Measurements from ENCODE around the gene CEP70.
"Not testable (repeated sequence)": the region's sequence is repeated elsewhere in the genome, so short reads cannot be mapped to it uniquely, and the experiment has no call there.

CEP70 gene

DNA sequence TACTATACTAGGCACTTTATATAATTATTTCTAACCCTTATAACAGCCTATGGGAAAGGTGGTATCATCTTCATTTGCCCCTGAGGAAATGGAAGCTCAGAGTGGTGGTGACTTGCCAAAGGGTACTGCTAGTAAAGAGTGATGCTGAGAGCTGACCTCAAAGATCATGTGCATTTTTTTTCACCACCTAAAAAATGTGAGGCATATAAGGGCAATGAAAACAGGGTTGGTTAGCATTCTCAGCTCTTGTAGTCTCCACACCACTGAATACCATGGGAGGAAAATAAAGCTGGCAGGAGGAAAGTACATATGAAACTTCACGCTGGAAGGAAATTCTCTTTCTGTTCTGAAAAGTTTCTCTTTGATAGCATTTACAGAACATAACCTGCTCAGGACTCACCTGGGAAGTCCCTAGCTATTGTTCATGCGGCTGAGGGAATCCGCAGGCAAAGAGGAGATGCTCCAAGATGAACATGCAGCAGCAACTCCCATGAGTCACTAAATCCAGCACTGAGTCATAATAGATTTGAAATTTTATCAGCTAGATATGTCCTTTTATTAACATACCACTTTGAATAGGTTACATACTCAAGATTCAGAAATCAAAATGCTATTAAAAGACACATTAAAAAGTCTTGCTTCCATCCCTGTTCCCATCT is 31.8 kb upstream of the CEP70 start:
- in situ Hi-C loops (cut with MboI; ENCODE audit: low pct_unique_long_range_greater_than_20kb, low sequenced_read_pairs, unreplicated experiment), result no loop called here
- TF ChIP-seq, protein P1, sequence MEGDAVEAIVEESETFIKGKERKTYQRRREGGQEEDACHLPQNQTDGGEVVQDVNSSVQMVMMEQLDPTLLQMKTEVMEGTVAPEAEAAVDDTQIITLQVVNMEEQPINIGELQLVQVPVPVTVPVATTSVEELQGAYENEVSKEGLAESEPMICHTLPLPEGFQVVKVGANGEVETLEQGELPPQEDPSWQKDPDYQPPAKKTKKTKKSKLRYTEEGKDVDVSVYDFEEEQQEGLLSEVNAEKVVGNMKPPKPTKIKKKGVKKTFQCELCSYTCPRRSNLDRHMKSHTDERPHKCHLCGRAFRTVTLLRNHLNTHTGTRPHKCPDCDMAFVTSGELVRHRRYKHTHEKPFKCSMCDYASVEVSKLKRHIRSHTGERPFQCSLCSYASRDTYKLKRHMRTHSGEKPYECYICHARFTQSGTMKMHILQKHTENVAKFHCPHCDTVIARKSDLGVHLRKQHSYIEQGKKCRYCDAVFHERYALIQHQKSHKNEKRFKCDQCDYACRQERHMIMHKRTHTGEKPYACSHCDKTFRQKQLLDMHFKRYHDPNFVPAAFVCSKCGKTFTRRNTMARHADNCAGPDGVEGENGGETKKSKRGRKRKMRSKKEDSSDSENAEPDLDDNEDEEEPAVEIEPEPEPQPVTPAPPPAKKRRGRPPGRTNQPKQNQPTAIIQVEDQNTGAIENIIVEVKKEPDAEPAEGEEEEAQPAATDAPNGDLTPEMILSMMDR (IDR thresholded peaks at IDR 0.05; ENCODE audit: extremely low read depth, insufficient read depth, missing control alignments), result no peak
- DNase-seq (ENCODE audit: low spot score), result no peak

DNA sequence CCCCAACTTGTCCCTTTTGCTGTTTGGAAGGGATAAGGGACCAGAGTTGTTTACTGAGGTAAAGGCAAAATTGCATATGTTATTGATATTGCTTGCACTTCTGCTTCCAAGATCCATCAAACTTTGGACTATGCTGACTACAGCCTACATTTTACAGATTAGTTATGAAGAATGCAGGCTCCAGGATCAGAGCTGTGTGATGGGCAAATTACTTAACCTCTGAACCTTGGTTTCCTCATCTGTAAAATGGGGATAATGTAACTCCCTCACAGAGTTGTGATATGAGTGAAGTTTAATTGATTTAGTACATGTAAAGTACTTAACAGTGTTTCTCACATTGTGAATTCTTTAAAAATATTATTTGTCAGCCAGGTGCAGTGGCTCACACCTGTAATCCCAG is 30.5 kb upstream of the CEP70 start:
- in situ Hi-C loops (cut with MboI; ENCODE audit: low pct_unique_long_range_greater_than_20kb, low sequenced_read_pairs, unreplicated experiment), result no loop called here
- TF ChIP-seq, protein P1 (IDR thresholded peaks at IDR 0.05; ENCODE audit: extremely low read depth, insufficient read depth, missing control alignments), result no peak

DNA sequence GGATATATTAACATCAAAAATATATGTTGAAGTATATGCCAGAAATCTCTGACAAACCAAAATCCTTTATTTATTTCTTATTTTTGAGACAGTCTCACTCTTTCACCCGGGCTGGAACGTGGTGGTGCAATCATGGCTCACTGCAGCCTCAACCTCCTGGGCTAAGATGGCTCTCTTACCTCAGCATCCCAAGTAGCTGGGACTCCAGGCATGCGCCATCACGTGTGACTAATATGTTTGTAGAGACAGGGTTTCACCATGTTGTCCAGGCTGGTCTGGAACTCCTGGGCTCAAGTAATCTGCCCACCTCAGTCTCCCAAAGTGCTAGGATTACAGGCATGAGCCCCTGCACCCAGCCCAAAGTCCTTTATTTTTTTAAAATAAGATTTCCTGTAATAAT is 26.4 kb upstream of the CEP70 start:
- no peak for DNase-seq (ENCODE audit: low spot score)
- TF ChIP-seq, protein P1 (IDR thresholded peaks at IDR 0.05; ENCODE audit: extremely low read depth, insufficient read depth, missing control alignments), result no peak
- in situ Hi-C loops (cut with MboI; ENCODE audit: low pct_unique_long_range_greater_than_20kb, low sequenced_read_pairs, unreplicated experiment), result no loop called here

More for the DNA sequence above, 30.5 kb upstream of the CEP70 start:
- no peak for DNase-seq (ENCODE audit: low spot score)

DNA sequence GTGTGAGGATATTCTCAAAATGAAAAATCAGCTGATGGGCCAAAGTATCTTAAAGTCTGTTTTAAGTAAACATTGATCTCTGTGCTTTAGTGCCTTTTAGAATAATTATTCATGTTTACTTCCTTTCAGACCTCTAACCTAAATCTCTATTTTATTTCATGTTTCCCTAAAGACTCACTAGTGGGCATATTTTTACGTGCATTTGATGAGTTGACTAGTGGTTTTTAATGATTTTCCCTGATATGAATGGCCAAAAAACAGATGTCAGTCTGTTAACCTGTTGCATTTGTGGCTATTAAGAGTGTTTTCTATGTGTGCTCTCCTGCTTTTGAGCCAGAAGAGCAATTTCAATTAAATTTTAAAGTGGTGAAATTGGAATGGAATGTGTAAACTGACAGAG is 21.4 kb upstream of the CEP70 start:
- no peak for DNase-seq (ENCODE audit: low spot score)
- in situ Hi-C loops (cut with MboI; ENCODE audit: low pct_unique_long_range_greater_than_20kb, low sequenced_read_pairs, unreplicated experiment), result no loop called here
- TF ChIP-seq, protein P1 (IDR thresholded peaks at IDR 0.05; ENCODE audit: extremely low read depth, insufficient read depth, missing control alignments), result no peak

DNA sequence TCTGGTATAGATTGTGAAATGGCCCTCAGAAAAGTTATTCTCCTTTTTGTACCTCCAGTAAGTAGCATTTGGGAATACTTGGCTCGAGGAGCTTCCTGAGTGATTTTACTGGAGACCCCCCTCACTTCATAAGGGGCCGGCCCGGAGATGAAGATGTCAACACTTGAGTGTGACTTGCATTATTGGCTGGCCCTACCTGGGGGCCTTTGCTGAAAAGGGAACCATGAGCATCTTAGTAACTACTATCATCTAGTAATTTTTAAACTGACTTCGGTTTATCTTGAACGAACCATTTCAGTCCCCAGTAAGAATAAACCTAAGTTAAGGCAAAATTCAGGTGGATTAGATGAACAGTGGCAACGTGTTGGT is 15.8 kb upstream of the CEP70 start:
- in situ Hi-C loops (cut with MboI; ENCODE audit: low pct_unique_long_range_greater_than_20kb, low sequenced_read_pairs, unreplicated experiment), result no loop called here
- DNase-seq (ENCODE audit: low spot score), result no peak
- TF ChIP-seq, protein P1 (IDR thresholded peaks at IDR 0.05; ENCODE audit: extremely low read depth, insufficient read depth, missing control alignments), result no peak

DNA sequence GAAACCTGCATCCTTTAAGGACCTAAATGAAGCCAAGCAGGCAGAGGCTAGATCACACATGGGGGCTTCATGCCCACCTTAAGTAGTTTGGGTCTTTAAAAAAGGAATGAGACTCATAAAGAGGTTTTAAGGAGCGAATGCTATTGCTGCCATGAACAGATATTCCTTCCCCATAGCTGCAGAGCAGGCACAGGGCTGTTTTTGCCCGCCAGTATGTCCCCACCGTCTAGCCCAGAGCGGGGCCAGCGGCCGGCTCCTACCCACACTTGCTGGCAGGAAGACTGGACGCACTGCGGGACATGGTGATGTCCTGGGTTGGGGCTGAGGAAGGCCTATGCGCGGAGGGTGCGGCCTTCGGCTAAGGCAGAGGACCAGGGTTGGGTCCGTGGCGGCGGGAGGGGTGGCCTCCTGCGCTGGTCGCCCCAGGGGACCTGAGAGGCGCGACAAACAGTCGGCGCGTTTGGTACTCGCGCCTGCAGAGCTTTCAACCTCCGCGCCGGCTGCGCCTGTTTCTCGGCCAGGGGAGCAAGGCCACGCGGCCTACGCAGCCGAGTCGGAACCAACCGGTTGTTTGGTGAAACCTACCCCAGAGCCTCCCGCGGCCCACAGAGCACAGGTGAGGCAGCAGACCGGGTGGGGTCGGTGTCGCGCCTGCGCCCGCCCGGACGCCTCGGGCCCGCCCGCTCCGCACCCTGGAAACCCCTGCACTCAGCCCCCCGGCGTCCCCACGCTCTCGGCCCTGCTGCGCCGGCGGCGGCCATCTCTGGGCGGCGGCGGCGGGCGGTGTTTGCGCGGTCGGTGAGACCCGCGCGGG is 14.5 kb upstream of the CEP70 start, which contains the start of gene FAIM:
Gene FAIM, plus strand, starts transcription at position 450 of the 814 bp plus-strand sequence. CDS start 10,956 bp downstream, outside the sequence.
- TF ChIP-seq, protein P1 (IDR thresholded peaks at IDR 0.05; ENCODE audit: extremely low read depth, insufficient read depth, missing control alignments), result no peak
- DNase-seq (ENCODE audit: low spot score), result peak; percentile 75
- in situ Hi-C loops (cut with MboI; ENCODE audit: low pct_unique_long_range_greater_than_20kb, low sequenced_read_pairs, unreplicated experiment), result no loop called here

DNA sequence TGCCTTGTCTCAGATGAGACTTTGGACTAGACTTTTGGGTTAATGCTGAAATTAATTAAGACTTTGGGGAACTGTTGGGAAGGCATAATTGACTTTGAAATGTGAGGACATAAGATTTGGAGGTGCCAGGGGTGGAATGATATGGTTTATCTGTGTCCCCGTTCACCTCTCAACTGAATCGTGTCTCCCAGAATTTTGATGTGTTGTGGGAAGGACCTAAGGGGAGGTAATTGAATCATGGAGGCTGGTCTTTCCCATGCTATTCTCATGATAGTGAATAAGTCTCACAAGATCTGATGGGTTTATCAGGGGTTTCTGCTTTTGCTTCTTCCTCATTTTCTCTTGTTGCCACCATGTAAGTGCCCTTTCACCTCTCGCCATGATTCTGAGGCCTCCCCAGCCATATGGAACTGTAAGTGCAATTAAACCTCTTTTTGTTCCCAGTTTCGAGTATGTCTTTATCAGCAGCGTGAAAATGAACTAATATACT is 10.1 kb upstream of the CEP70 start:
- DNase-seq (ENCODE audit: low spot score); in situ Hi-C loops (cut with MboI; ENCODE audit: low pct_unique_long_range_greater_than_20kb, low sequenced_read_pairs, unreplicated experiment): not testable (repeated sequence)

DNA sequence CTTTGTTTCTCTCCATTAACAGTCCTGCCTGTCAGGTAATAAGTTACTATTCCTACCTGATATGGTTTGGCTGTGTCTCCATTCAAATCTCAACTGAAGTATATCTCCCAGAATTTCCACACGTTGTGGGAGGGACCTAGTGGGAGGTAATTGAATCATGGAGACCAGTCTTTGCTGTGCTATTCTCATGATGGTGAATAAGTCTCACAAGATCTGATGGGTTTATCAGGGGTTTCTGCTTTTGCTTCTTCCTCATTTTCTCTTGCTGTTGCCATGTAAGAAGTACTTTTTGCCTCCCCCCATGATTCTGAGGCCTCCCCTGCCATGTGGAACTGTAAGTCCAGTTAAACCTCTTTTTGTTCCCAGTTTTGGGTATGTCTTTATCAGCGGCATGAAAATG is 7.6 kb upstream of the CEP70 start:
- DNase-seq (ENCODE audit: low spot score); in situ Hi-C loops (cut with MboI; ENCODE audit: low pct_unique_long_range_greater_than_20kb, low sequenced_read_pairs, unreplicated experiment): not testable (repeated sequence)

Data from GM13977 (cell line).